ENCODE measurements around the gene TSG101. TPM values are rescaled to one million over a fixed set of nuclear protein-coding genes. Genes with fewer than 3 reads are reported as not detected.

The TSG101 gene
- total and polyA plus RNA-seq, 4 donors = 37.8 to 64.4 (median 55.4) TPM

DNA sequence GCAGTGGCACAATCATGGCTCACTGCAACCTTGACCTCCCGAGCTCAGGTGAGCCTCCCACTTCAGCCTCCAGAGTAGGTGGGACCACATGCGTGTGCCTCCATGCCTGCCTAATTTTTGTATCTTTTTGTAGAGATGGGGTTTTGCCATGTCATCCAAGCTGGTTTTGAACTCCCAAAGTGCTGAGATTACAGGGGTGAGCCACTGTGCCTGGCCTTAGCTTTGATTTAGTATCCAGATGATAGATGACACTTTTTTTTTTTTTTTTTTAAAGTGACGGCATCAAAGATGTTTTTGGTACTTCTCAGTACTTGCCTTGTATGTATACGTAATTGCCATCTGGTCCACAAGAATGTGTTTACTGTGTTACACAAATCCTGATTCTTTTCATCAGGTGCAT lies 47.7 kb downstream of the TSG101 start:
- H3K36me3 ChIP-seq (ENCODE audit: control insufficient read depth in 4 of 4, insufficient read depth in 4 of 4, low read length in 4 of 4) = peaks cover 23 to 64% (median 38%) of the 10 kb centered on the region in 4 donors
- ATAC-seq (ENCODE audit: insufficient read depth, low FRiP score) = no peak
- no peak for DNase-seq

DNA sequence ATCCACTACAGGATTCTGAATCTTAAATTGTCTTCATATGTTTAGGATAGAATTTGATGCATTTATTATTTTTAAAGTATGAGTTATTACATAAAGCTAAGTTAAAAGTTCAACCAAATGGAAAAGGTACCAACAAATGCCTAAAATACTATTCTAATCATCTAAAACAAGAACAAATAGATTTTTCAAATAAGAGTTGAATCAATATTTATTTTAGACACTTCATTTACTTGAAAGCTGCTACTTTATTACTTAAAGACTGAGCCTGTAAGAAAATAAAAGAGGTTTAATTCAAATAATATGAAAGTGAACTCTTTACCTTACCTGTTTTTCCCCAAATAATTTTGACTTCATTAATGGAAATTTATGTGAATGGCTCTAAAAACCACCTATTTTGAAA lies 54.2 kb downstream of the TSG101 start:
- Histone ChIP-seq H3K36me3 (ENCODE audit: control insufficient read depth in 4 of 4, insufficient read depth in 4 of 4, low read length in 4 of 4) (peaks cover 0 to 14% (median 7%) of the 10 kb centered on the region in 4 donors), H3K9me3 (ENCODE audit: control insufficient read depth in 4 of 4, insufficient read depth in 3 of 4, low read length in 3 of 4) (no peaks in the 10 kb centered on the region), H3K27ac (ENCODE audit: low read depth in 1 of 2, low read length in 1 of 2) (no peak overlapping the region), H3K4me3 (no peak overlapping the region), H3K4me1 (ENCODE audit: control insufficient read depth in 5 of 5, insufficient read depth in 5 of 5, low read length in 5 of 5) (no peaks in the 10 kb centered on the region), H3K27me3 (ENCODE audit: control insufficient read depth in 3 of 3, insufficient read depth in 3 of 3, low read length in 2 of 3) (no peaks in the 10 kb centered on the region), H3K9ac (ENCODE audit: insufficient read depth in 1 of 2, low read length in 2 of 2) (no peak overlapping the region)
- no peak for ATAC-seq (ENCODE audit: insufficient read depth, low FRiP score)
- TF ChIP-seq, protein P1, sequence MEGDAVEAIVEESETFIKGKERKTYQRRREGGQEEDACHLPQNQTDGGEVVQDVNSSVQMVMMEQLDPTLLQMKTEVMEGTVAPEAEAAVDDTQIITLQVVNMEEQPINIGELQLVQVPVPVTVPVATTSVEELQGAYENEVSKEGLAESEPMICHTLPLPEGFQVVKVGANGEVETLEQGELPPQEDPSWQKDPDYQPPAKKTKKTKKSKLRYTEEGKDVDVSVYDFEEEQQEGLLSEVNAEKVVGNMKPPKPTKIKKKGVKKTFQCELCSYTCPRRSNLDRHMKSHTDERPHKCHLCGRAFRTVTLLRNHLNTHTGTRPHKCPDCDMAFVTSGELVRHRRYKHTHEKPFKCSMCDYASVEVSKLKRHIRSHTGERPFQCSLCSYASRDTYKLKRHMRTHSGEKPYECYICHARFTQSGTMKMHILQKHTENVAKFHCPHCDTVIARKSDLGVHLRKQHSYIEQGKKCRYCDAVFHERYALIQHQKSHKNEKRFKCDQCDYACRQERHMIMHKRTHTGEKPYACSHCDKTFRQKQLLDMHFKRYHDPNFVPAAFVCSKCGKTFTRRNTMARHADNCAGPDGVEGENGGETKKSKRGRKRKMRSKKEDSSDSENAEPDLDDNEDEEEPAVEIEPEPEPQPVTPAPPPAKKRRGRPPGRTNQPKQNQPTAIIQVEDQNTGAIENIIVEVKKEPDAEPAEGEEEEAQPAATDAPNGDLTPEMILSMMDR (IDR thresholded peaks at IDR 0.05; ENCODE audit: control extremely low read depth, extremely low read depth) = no peak
- no peak for DNase-seq

More for the DNA sequence above, 47.7 kb downstream of the TSG101 start:
- Histone ChIP-seq H3K27ac (ENCODE audit: low read depth in 1 of 2, low read length in 1 of 2) (no peak overlapping the region), H3K9me3 (ENCODE audit: control insufficient read depth in 4 of 4, insufficient read depth in 3 of 4, low read length in 3 of 4) (no peaks in the 10 kb centered on the region), H3K4me3 (no peak overlapping the region), H3K27me3 (ENCODE audit: control insufficient read depth in 3 of 3, insufficient read depth in 3 of 3, low read length in 2 of 3) (no peaks in the 10 kb centered on the region), H3K9ac (ENCODE audit: insufficient read depth in 1 of 2, low read length in 2 of 2) (no peak overlapping the region), H3K4me1 (ENCODE audit: control insufficient read depth in 5 of 5, insufficient read depth in 5 of 5, low read length in 5 of 5) (peaks cover 0 to 2% (median 0%) of the 10 kb centered on the region in 5 donors)
- WGBS, 2 donors = 96 to 99% methylated on average over 4 of the region's 4 CpGs
- TF ChIP-seq, protein P1 (IDR thresholded peaks at IDR 0.05; ENCODE audit: control extremely low read depth, extremely low read depth) = no peak

DNA sequence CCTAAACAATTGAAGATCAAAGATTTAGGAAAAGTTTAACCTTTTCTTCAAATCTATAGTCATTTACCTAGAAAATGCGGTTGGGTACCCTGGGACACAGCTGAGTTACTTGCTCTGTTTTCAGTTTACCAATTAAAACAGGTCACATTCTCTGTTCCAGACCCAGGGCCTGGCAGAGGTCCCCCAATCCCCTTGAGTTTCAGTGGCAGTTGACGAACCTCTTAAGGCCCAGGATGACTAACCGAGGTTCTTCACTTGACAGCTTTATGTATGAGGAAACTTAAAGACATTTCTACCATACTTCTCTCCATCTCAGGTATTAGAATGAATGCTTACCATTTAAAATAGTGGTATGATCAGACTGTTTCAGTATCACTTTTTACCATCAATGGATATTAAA lies 54.7 kb downstream of the TSG101 start:
- Histone ChIP-seq H3K27ac (ENCODE audit: low read depth in 1 of 2, low read length in 1 of 2) (no peak overlapping the region), H3K9me3 (ENCODE audit: control insufficient read depth in 4 of 4, insufficient read depth in 3 of 4, low read length in 3 of 4) (no peaks in the 10 kb centered on the region), H3K4me3 (no peak overlapping the region), H3K36me3 (ENCODE audit: control insufficient read depth in 4 of 4, insufficient read depth in 4 of 4, low read length in 4 of 4) (peaks cover 0 to 9% (median 6%) of the 10 kb centered on the region in 4 donors), H3K9ac (ENCODE audit: insufficient read depth in 1 of 2, low read length in 2 of 2) (no peak overlapping the region), H3K27me3 (ENCODE audit: control insufficient read depth in 3 of 3, insufficient read depth in 3 of 3, low read length in 2 of 3) (no peaks in the 10 kb centered on the region), H3K4me1 (ENCODE audit: control insufficient read depth in 5 of 5, insufficient read depth in 5 of 5, low read length in 5 of 5) (no peaks in the 10 kb centered on the region)
- ATAC-seq (ENCODE audit: insufficient read depth, low FRiP score) = peak; percentile 47
- TF ChIP-seq, protein P1 (IDR thresholded peaks at IDR 0.05; ENCODE audit: control extremely low read depth, extremely low read depth) = no peak
- DNase-seq = no peak
- 69 to 91% methylated on average over 3 of the region's 3 CpGs for WGBS, 2 donors

DNA sequence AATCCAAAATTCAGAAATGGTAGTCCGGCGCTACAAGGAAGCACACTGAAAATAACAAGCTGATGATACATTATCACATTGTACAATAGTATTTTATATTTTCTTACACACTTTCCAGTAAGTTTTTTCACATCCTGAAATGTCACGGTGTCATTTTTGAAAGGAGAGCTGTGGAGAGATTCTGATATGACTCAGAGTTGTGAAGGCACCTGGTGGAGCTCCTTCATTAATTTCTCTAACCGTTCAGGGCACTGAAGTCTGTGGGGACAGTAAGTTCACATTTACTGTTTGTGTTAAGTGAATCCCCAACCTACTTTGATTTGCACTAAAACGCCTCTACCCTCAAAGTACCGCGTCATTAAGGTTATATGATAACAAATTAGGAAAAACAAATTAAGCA lies 57.8 kb downstream of the TSG101 start:
- DNase-seq (no peak), ATAC-seq (ENCODE audit: insufficient read depth, low FRiP score) (no peak)
- Histone ChIP-seq H3K4me1 (ENCODE audit: control insufficient read depth in 5 of 5, insufficient read depth in 5 of 5, low read length in 5 of 5) (no peaks in the 10 kb centered on the region), H3K36me3 (ENCODE audit: control insufficient read depth in 4 of 4, insufficient read depth in 4 of 4, low read length in 4 of 4) (peaks cover 0 to 5% (median 0%) of the 10 kb centered on the region in 4 donors), H3K4me3 (no peak overlapping the region), H3K9ac (ENCODE audit: insufficient read depth in 1 of 2, low read length in 2 of 2) (no peak overlapping the region), H3K9me3 (ENCODE audit: control insufficient read depth in 4 of 4, insufficient read depth in 3 of 4, low read length in 3 of 4) (no peaks in the 10 kb centered on the region), H3K27me3 (ENCODE audit: control insufficient read depth in 3 of 3, insufficient read depth in 3 of 3, low read length in 2 of 3) (no peaks in the 10 kb centered on the region), H3K27ac (ENCODE audit: low read depth in 1 of 2, low read length in 1 of 2) (no peak overlapping the region)
- 92% methylated on average over 7 of the region's 7 CpGs for WGBS, 2 donors
- TF ChIP-seq, protein P1 (IDR thresholded peaks at IDR 0.05; ENCODE audit: control extremely low read depth, extremely low read depth) = no peak

Measured in lung (tissue), 12 donors.